Keratinocyte (primary cell): ENCODE measurements around the gene GLRX5. TPM values are rescaled to one million over a fixed set of nuclear protein-coding genes. Genes with fewer than 3 reads are reported as not detected.

Experiments used
- DNase-seq: peaks from one replicate; pipeline ENCODE4 v3.0.0-alpha.2; 2011; ENCODE audit warnings: low read depth, missing footprints, low spot score
- FAIRE-seq: peaks from 2 replicates; lab custom pipeline; 2011; peaks lifted over from hg19 to GRCh38; lab: Jason Lieb, UNC
- H2AFZ ChIP-seq: 2 replicates; pipeline ENCODE4 v1.6.0; 2012; ENCODE audit warnings: low read length, control low read depth, inconsistent platforms; ENCODE audit not compliant: control insufficient read depth
- H3K27ac ChIP-seq: 2 replicates; pipeline ENCODE4 v1.5.1; 2011; ENCODE audit warnings: low read length; ENCODE audit not compliant: control insufficient read depth, insufficient read depth
- H3K27me3 ChIP-seq: 3 replicates; pipeline ENCODE4 v1.6.0; 2011; ENCODE audit warnings: low read length; ENCODE audit not compliant: control insufficient read depth, insufficient read depth; ENCODE audit errors: extremely low read depth
- H3K36me3 ChIP-seq, 2 experiments: 2 replicates in 1 of 2; 3 replicates in 1 of 2; pipeline ENCODE4 v1.5.1; 2011; ENCODE audit warnings: low read length in 2 of 2, mild to moderate bottlenecking in 1 of 2; ENCODE audit not compliant: control insufficient read depth in 2 of 2, insufficient read depth in 2 of 2; ENCODE audit errors: extremely low read depth in 1 of 2
- H3K4me1 ChIP-seq: 3 replicates; pipeline ENCODE4 v1.5.1; 2011; ENCODE audit warnings: low read length; ENCODE audit not compliant: control insufficient read depth, insufficient read depth; ENCODE audit errors: extremely low read depth
- H3K4me2 ChIP-seq: 3 replicates; pipeline ENCODE4 v1.6.0; 2011; ENCODE audit warnings: low read depth, low read length; ENCODE audit not compliant: control insufficient read depth, insufficient read depth; ENCODE audit errors: extremely low read depth
- H3K4me3 ChIP-seq, 3 experiments: fragments of 200-600 bp in 1 of 3; sonication (generic) in 1 of 3; 2 replicates in 2 of 3; 3 replicates in 1 of 3; pipeline ENCODE4 v1.5.1; 2011 to 2016; ENCODE audit warnings: low read length in 3 of 3, mild to moderate bottlenecking in 3 of 3, control low read depth in 2 of 3, inconsistent platforms in 1 of 3, low read depth in 1 of 3, mixed read lengths in 1 of 3, mixed run types in 1 of 3, moderate library complexity in 1 of 3; ENCODE audit not compliant: control insufficient read depth in 2 of 3, insufficient read depth in 2 of 3; ENCODE audit errors: extremely low read depth in 1 of 3
- H3K79me2 ChIP-seq: 2 replicates; pipeline ENCODE4 v1.6.0; 2012; ENCODE audit warnings: low read length; ENCODE audit not compliant: control insufficient read depth, insufficient read depth
- H3K9ac ChIP-seq: 3 replicates; pipeline ENCODE4 v1.6.0; 2011; ENCODE audit warnings: low read length; ENCODE audit not compliant: control insufficient read depth, insufficient read depth; ENCODE audit errors: extremely low read depth
- H3K9me1 ChIP-seq: 3 replicates; pipeline ENCODE4 v1.6.0; 2011; ENCODE audit warnings: low read length; ENCODE audit not compliant: control insufficient read depth, insufficient read depth; ENCODE audit errors: extremely low read depth
- H3K9me3 ChIP-seq: 2 replicates; pipeline ENCODE4 v1.5.1; 2012; ENCODE audit warnings: low read depth, low read length; ENCODE audit not compliant: control insufficient read depth
- H4K20me1 ChIP-seq: 3 replicates; pipeline ENCODE4 v1.6.0; 2011; ENCODE audit warnings: low read length; ENCODE audit not compliant: control insufficient read depth, insufficient read depth; ENCODE audit errors: extremely low read depth
- EZH2 ChIP-seq: IDR thresholded peaks from one replicate; pipeline ENCODE4 v1.6.1; 2012; ENCODE audit warnings: inconsistent platforms, mild to moderate bottlenecking, low read length, moderate library complexity
- dilution Hi-C: fragments of 300-500 bp; cut with MboI; formaldehyde crosslinking; loops from one replicate; pipeline ENCODE4 v1.7.0; 2020; ENCODE audit warnings: low sequenced_read_pairs; ENCODE audit not compliant: extremely low pct_ligation_motif_present
- polyA plus RNA-seq, 5 experiments: library from polyadenylated mRNA; depleted of rRNA in 3 of 5; stranded (reverse) in 3 of 5; stranded (forward) in 1 of 5; unstranded in 1 of 5; fragments of >200 nt; gene quantifications; 1 replicate in 1 of 5; 2 replicates in 3 of 5; 3 replicates in 1 of 5; pipeline versions ENCODE4 v1.2.1 to v1.2.3, GENCODE V29; 2011 to 2012; ENCODE audit warnings: missing spikeins in 2 of 5, low read depth in 1 of 5, low replicate concordance in 1 of 5
- TF ChIP-seq, protein P1 (sequence below), 3 experiments: IDR thresholded peaks in 1 of 3; conservative IDR thresholded peaks in 1 of 3; optimal IDR thresholded peaks in 1 of 3; 2 replicates in 2 of 3; 3 replicates in 1 of 3; pipeline versions ENCODE3 to v1.5.1; 2011; ENCODE audit warnings: low read length in 3 of 3, mild to moderate bottlenecking in 3 of 3, moderate library complexity in 2 of 3, control low read depth in 1 of 3, inconsistent platforms in 1 of 3; ENCODE audit not compliant: insufficient read depth in 2 of 3; ENCODE audit errors: extremely low read depth in 1 of 3

Gene GLRX5
- polyA plus RNA-seq, 1 donor (not counting 4 experiments of a cell fraction or from before 2014, with no cell fraction given) = 60.9 TPM

GRCh38 chr14:95545515-95546168 is 10.8 kb downstream of the GLRX5 start:
- DNase-seq (peak; percentile 63), FAIRE-seq (peak; percentile 53)
- Histone ChIP-seq H2AFZ (no peak overlapping the region), H4K20me1 (no peaks in the 10 kb centered on the region), H3K9me1 (peaks cover 3% of the 10 kb centered on the region), H3K36me3 (no peaks in the 10 kb centered on the region), H3K9me3 (peaks cover 4% of the 10 kb centered on the region), H3K27ac (peak overlapping the region; percentile 24), H3K27me3 (no peaks in the 10 kb centered on the region), H3K79me2 (peaks cover 22% of the 10 kb centered on the region), H3K4me3 (no peak overlapping the region), H3K4me2 (peak overlapping the region; percentile 6), H3K4me1 (peaks cover 21% of the 10 kb centered on the region), H3K9ac (no peak overlapping the region)
- TF ChIP-seq EZH2 = no peak
- TF ChIP-seq, protein P1, sequence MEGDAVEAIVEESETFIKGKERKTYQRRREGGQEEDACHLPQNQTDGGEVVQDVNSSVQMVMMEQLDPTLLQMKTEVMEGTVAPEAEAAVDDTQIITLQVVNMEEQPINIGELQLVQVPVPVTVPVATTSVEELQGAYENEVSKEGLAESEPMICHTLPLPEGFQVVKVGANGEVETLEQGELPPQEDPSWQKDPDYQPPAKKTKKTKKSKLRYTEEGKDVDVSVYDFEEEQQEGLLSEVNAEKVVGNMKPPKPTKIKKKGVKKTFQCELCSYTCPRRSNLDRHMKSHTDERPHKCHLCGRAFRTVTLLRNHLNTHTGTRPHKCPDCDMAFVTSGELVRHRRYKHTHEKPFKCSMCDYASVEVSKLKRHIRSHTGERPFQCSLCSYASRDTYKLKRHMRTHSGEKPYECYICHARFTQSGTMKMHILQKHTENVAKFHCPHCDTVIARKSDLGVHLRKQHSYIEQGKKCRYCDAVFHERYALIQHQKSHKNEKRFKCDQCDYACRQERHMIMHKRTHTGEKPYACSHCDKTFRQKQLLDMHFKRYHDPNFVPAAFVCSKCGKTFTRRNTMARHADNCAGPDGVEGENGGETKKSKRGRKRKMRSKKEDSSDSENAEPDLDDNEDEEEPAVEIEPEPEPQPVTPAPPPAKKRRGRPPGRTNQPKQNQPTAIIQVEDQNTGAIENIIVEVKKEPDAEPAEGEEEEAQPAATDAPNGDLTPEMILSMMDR (optimal IDR thresholded peaks at IDR 0.05 in 1 of 3, IDR thresholded peaks at IDR 0.05 in 1 of 3, conservative IDR thresholded peaks at IDR 0.05 in 1 of 3; ENCODE audit: extremely low read depth in 1 of 3, insufficient read depth in 2 of 3, low read length in 3 of 3) = no peak
- dilution Hi-C loops = no loop called here

- dilution Hi-C loops = no loop called here
Measured at GRCh38 chr14:95547272-95547625, 12.4 kb downstream of the GLRX5 start.

More at GRCh38 chr14:95547272-95547625, 12.4 kb downstream of the GLRX5 start:
- H2AFZ ChIP-seq = no peak overlapping the region
- no peaks in the 10 kb centered on the region for H3K36me3 ChIP-seq
- H3K9me3 ChIP-seq = peaks cover 4% of the 10 kb centered on the region
- H3K4me1 ChIP-seq = peaks cover 21% of the 10 kb centered on the region
- FAIRE-seq (no peak), DNase-seq (no peak)
- no peak overlapping the region for H3K27ac ChIP-seq
- H3K4me3 ChIP-seq = no peak overlapping the region
- H3K27me3 ChIP-seq = no peaks in the 10 kb centered on the region
- H3K9ac ChIP-seq = no peak overlapping the region
- H3K79me2 ChIP-seq = peaks cover 7% of the 10 kb centered on the region
- H3K4me2 ChIP-seq = peak overlapping the region; percentile 39
- no peak for TF ChIP-seq EZH2
- no peaks in the 10 kb centered on the region for H4K20me1 ChIP-seq
- peaks cover 3% of the 10 kb centered on the region for H3K9me1 ChIP-seq
